ENCODE data around the gene NPAS3.

Gene NPAS3

GRCh38 chr14:33259764-33260163 lies 321.1 kb downstream of the NPAS3 start:
- Histone ChIP-seq H3K23ac (ENCODE audit: low read length) (no peak overlapping the region), H3K27ac (ENCODE audit: low read depth, low read length) (no peak overlapping the region), H3K14ac (ENCODE audit: low read length) (no peak overlapping the region), H3K9ac (ENCODE audit: low read length) (no peak overlapping the region), H3K9me3 (ENCODE audit: insufficient read depth, low read depth, low read length) (no peaks in the 10 kb centered on the region), H3K18ac (ENCODE audit: low read length) (no peak overlapping the region), H3K79me2 (ENCODE audit: control insufficient read depth, insufficient read depth, low read length, poor library complexity) (no peaks in the 10 kb centered on the region), H2AK5ac (ENCODE audit: low read length) (no peak overlapping the region), H2BK120ac (ENCODE audit: insufficient read depth, low read length, poor library complexity) (no peak overlapping the region), H3K27me3 (ENCODE audit: insufficient read depth, low read length) (no peaks in the 10 kb centered on the region), H2BK12ac (ENCODE audit: low read length) (no peak overlapping the region), H3K79me1 (ENCODE audit: low read length) (no peaks in the 10 kb centered on the region), H3K36me3 (ENCODE audit: control insufficient read depth in 1 of 2, insufficient read depth in 2 of 2, low read length in 2 of 2) (no peaks in the 10 kb centered on the region), H2BK5ac (ENCODE audit: low read depth, low read length, poor library complexity) (no peak overlapping the region), H4K12ac (ENCODE audit: low read depth, low read length) (no peak overlapping the region), H4K8ac (ENCODE audit: low read depth, low read length) (no peak overlapping the region), H4K91ac (ENCODE audit: low read depth, low read length) (no peak overlapping the region), H3K4me1 (ENCODE audit: control insufficient read depth in 1 of 2, insufficient read depth in 2 of 2, low read length in 2 of 2) (no peaks in the 10 kb centered on the region), H3K4me3 (ENCODE audit: low read depth, low read length) (no peak overlapping the region), H3K4ac (ENCODE audit: low read depth, low read length) (no peak overlapping the region), H2AFZ (ENCODE audit: insufficient read depth, low read length, poor library complexity) (no peak overlapping the region), H3K4me2 (ENCODE audit: low read length) (no peak overlapping the region)
- no CpG with 5 or more reads among the region's 6 CpGs for WGBS (ENCODE audit: extremely low coverage, insufficient coverage, insufficient read length)
- no peak for DNase-seq

- no peak overlapping the region for H3K4me3 ChIP-seq (ENCODE audit: low read depth, low read length)
Observed at GRCh38 chr14:33271216-33271615, 332.5 kb downstream of the NPAS3 start.

GRCh38 chr14:33271891-33272290 lies 333.2 kb downstream of the NPAS3 start:
- no peak for DNase-seq
- no peak overlapping the region for H3K27ac ChIP-seq (ENCODE audit: low read depth, low read length)
- H3K27me3 ChIP-seq (ENCODE audit: insufficient read depth, low read length), result no peaks in the 10 kb centered on the region
- no peaks in the 10 kb centered on the region for H3K4me1 ChIP-seq (ENCODE audit: control insufficient read depth in 1 of 2, insufficient read depth in 2 of 2, low read length in 2 of 2)
- no peak overlapping the region for H4K91ac ChIP-seq (ENCODE audit: low read depth, low read length)
- H3K79me1 ChIP-seq (ENCODE audit: low read length), result no peaks in the 10 kb centered on the region
- H4K12ac ChIP-seq (ENCODE audit: low read depth, low read length), result no peak overlapping the region
- no peak overlapping the region for H2AFZ ChIP-seq (ENCODE audit: insufficient read depth, low read length, poor library complexity)
- no peak overlapping the region for H3K9ac ChIP-seq (ENCODE audit: low read length)
- no peak overlapping the region for H3K4me2 ChIP-seq (ENCODE audit: low read length)
- no peaks in the 10 kb centered on the region for H3K9me3 ChIP-seq (ENCODE audit: insufficient read depth, low read depth, low read length)
- H4K8ac ChIP-seq (ENCODE audit: low read depth, low read length), result no peak overlapping the region
- H3K23ac ChIP-seq (ENCODE audit: low read length), result no peak overlapping the region
- H3K14ac ChIP-seq (ENCODE audit: low read length), result no peak overlapping the region
- no peak overlapping the region for H2AK5ac ChIP-seq (ENCODE audit: low read length)
- H2BK5ac ChIP-seq (ENCODE audit: low read depth, low read length, poor library complexity), result no peak overlapping the region
- no peak overlapping the region for H3K4ac ChIP-seq (ENCODE audit: low read depth, low read length)
- no peaks in the 10 kb centered on the region for H3K79me2 ChIP-seq (ENCODE audit: control insufficient read depth, insufficient read depth, low read length, poor library complexity)
- no peaks in the 10 kb centered on the region for H3K36me3 ChIP-seq (ENCODE audit: control insufficient read depth in 1 of 2, insufficient read depth in 2 of 2, low read length in 2 of 2)
- no peak overlapping the region for H2BK12ac ChIP-seq (ENCODE audit: low read length)
- H2BK120ac ChIP-seq (ENCODE audit: insufficient read depth, low read length, poor library complexity), result no peak overlapping the region
- no CpG with 5 or more reads among the region's 2 CpGs for WGBS (ENCODE audit: extremely low coverage, insufficient coverage, insufficient read length)
- H3K18ac ChIP-seq (ENCODE audit: low read length), result no peak overlapping the region
- H3K4me3 ChIP-seq (ENCODE audit: low read depth, low read length), result no peak overlapping the region

More at GRCh38 chr14:33271216-33271615, 332.5 kb downstream of the NPAS3 start:
- no peak overlapping the region for H2BK120ac ChIP-seq (ENCODE audit: insufficient read depth, low read length, poor library complexity)
- no peak overlapping the region for H4K8ac ChIP-seq (ENCODE audit: low read depth, low read length)
- H3K4me2 ChIP-seq (ENCODE audit: low read length), result no peak overlapping the region
- H2AFZ ChIP-seq (ENCODE audit: insufficient read depth, low read length, poor library complexity), result no peak overlapping the region
- H3K36me3 ChIP-seq (ENCODE audit: control insufficient read depth in 1 of 2, insufficient read depth in 2 of 2, low read length in 2 of 2), result no peaks in the 10 kb centered on the region
- no peaks in the 10 kb centered on the region for H3K79me1 ChIP-seq (ENCODE audit: low read length)
- H3K4me1 ChIP-seq (ENCODE audit: control insufficient read depth in 1 of 2, insufficient read depth in 2 of 2, low read length in 2 of 2), result no peaks in the 10 kb centered on the region
- H3K4ac ChIP-seq (ENCODE audit: low read depth, low read length), result no peak overlapping the region
- H3K9me3 ChIP-seq (ENCODE audit: insufficient read depth, low read depth, low read length), result no peaks in the 10 kb centered on the region
- H4K91ac ChIP-seq (ENCODE audit: low read depth, low read length), result no peak overlapping the region
- H3K18ac ChIP-seq (ENCODE audit: low read length), result no peak overlapping the region
- H3K9ac ChIP-seq (ENCODE audit: low read length), result no peak overlapping the region
- no CpG with 5 or more reads among the region's 2 CpGs for WGBS (ENCODE audit: extremely low coverage, insufficient coverage, insufficient read length)
- H2BK5ac ChIP-seq (ENCODE audit: low read depth, low read length, poor library complexity), result no peak overlapping the region
- H3K23ac ChIP-seq (ENCODE audit: low read length), result no peak overlapping the region
- no peak overlapping the region for H4K12ac ChIP-seq (ENCODE audit: low read depth, low read length)
- H2AK5ac ChIP-seq (ENCODE audit: low read length), result no peak overlapping the region
- no peaks in the 10 kb centered on the region for H3K79me2 ChIP-seq (ENCODE audit: control insufficient read depth, insufficient read depth, low read length, poor library complexity)
- no peak for DNase-seq
- no peak overlapping the region for H3K14ac ChIP-seq (ENCODE audit: low read length)
- H2BK12ac ChIP-seq (ENCODE audit: low read length), result no peak overlapping the region
- H3K27me3 ChIP-seq (ENCODE audit: insufficient read depth, low read length), result no peaks in the 10 kb centered on the region
- no peak overlapping the region for H3K27ac ChIP-seq (ENCODE audit: low read depth, low read length)

- no peaks in the 10 kb centered on the region for H3K4me1 ChIP-seq (ENCODE audit: control insufficient read depth in 1 of 2, insufficient read depth in 2 of 2, low read length in 2 of 2)
- H2BK120ac ChIP-seq (ENCODE audit: insufficient read depth, low read length, poor library complexity), result no peak overlapping the region
- no peak overlapping the region for H3K4ac ChIP-seq (ENCODE audit: low read depth, low read length)
- no peak overlapping the region for H4K8ac ChIP-seq (ENCODE audit: low read depth, low read length)
- H3K79me1 ChIP-seq (ENCODE audit: low read length), result no peaks in the 10 kb centered on the region
- no peak overlapping the region for H2AK5ac ChIP-seq (ENCODE audit: low read length)
- no peaks in the 10 kb centered on the region for H3K27me3 ChIP-seq (ENCODE audit: insufficient read depth, low read length)
- no peaks in the 10 kb centered on the region for H3K9me3 ChIP-seq (ENCODE audit: insufficient read depth, low read depth, low read length)
- no CpG with 5 or more reads among the region's 4 CpGs for WGBS (ENCODE audit: extremely low coverage, insufficient coverage, insufficient read length)
- no peak overlapping the region for H3K14ac ChIP-seq (ENCODE audit: low read length)
- no peak overlapping the region for H4K12ac ChIP-seq (ENCODE audit: low read depth, low read length)
- no peak overlapping the region for H2BK12ac ChIP-seq (ENCODE audit: low read length)
- H3K36me3 ChIP-seq (ENCODE audit: control insufficient read depth in 1 of 2, insufficient read depth in 2 of 2, low read length in 2 of 2), result no peaks in the 10 kb centered on the region
- H3K79me2 ChIP-seq (ENCODE audit: control insufficient read depth, insufficient read depth, low read length, poor library complexity), result no peaks in the 10 kb centered on the region
- no peak overlapping the region for H3K4me3 ChIP-seq (ENCODE audit: low read depth, low read length)
- no peak overlapping the region for H3K9ac ChIP-seq (ENCODE audit: low read length)
- no peak overlapping the region for H4K91ac ChIP-seq (ENCODE audit: low read depth, low read length)
- H2BK5ac ChIP-seq (ENCODE audit: low read depth, low read length, poor library complexity), result no peak overlapping the region
- no peak overlapping the region for H3K27ac ChIP-seq (ENCODE audit: low read depth, low read length)
- H2AFZ ChIP-seq (ENCODE audit: insufficient read depth, low read length, poor library complexity), result no peak overlapping the region
- DNase-seq, result no peak
- H3K23ac ChIP-seq (ENCODE audit: low read length), result no peak overlapping the region
- no peak overlapping the region for H3K18ac ChIP-seq (ENCODE audit: low read length)
- H3K4me2 ChIP-seq (ENCODE audit: low read length), result no peak overlapping the region
Observed at GRCh38 chr14:33273978-33274377, 335.3 kb downstream of the NPAS3 start.

Data from trophoblast cell (in vitro differentiated cells and primary cell).